Effector CD8-positive, alpha-beta T cell (primary cell): ENCODE results near the gene SOX18.

Source experiments
- DNase-seq: peaks from one replicate; lab custom pipeline; 2025; lab: John Stamatoyannopoulos, UW

Gene SOX18

DNA sequence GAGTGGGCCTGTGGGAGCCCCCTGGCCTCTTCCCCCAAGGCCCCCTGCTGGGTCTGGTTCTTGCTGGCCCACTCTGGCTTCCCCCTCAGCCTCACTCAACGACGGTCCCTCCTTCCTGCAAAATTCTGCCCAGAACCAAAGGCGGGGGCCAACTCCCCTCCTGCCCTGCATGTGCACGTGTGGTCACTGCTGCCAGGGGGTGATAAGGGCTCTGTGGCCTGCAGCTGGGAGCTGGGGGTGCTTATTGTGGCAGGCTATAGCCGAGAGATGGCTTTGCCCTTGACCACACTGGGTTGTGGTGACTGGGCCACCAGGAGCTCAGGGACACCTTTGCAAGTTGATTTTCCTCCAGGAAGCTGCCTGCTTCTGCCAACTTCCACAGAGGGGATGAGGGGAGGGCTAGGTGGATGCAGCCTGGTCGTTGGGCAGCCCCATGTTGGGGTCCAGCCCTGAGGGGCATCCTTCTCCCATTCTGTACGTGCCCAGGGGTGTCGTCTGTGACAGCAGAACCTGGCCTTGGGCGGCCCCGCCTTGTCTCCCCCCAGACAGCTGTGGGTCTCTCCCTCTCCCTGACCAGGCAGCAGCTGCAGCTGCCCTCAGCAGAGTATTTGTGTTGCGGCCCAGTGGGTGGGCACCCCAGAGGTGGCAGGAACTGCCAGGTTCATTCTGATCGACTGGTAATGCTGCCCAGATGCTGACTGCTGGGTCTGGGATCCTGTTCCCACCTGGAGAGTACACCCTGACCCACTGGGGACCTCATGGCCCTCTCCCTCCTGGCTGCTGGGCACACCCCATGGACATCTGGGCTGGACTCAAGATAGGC, 19.2 kb upstream of the SOX18 start:
- DNase-seq: no peak

DNA sequence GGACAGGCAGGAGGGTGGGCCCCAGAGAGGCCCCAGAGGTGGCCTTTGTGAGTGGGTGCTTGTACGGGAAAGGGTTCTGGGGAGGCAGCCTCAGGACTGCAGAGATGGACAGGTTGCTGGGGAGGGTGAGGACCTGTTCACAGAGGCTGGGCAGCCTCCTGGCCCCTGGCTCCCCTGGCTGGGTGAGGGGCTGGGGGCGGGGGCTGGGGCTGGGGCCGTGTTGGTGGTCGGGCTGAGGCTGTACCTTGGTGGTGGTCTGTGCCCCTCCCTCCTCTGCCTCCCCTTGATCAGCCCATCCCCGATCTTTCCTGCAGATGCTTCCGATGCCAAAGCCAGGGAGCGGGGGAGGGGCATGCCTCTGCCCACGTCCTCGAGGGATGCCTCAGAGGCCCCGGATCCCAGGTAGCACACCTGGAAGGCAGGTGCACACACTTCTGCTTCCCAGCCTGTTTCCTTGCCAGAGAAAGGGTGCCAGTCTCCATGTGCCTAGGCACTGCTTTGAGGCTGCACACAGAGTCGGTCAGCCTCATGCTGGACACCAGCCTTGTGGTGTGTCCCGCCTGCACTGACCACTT, 18.4 kb upstream of the SOX18 start:
- no peak for DNase-seq

DNA sequence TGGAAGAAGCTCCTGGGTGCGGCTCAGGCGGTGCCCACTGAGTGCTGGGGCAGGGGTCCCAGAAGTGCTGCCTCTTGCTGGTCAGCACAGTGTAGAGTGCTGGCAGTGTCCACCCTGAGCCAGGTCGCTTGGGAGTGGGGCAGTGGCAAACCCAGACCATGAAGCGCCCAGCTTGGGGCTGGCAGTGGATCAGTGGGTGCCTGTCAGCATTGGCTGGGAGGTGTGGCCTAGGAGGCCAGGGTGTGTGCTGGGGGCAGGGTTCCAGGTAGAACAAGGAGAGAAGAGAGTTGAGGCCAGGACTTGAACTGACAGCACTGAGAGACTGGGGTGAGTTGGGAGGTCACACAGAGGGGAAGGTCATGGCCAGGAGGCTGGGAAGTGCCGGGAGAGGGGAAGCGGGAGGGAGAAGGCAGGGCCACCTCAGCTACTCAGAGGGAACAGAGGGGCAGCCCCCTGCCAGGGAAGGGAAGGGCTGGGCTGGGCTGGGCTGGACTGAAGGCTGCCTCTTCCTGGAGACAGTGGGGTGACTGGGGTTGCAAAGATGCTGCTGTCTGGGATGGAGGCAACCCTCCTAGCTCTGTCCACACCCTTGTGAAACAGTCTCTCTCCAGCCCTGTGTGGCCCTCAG, 17.7 kb upstream of the SOX18 start:
- DNase-seq: no peak

DNA sequence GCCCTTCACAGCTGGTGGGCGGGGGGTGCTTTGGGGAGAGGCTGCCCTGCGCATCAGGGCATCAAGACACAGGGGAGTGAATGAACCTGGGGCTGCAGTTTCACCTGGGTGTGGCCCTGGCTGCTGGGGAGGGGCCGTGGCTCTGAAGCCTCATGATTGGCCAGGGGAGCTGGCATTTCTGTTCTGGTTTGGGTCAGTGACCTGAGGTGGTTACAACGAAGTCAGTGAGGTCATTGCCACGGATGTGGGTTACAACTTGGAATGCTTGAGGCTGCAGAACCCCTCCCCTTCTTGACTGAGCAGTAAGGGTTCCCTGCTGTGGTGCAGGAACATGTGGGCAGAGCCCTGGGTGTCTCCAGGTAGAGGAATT, 16.5 kb upstream of the SOX18 start:
- DNase-seq: no peak

DNA sequence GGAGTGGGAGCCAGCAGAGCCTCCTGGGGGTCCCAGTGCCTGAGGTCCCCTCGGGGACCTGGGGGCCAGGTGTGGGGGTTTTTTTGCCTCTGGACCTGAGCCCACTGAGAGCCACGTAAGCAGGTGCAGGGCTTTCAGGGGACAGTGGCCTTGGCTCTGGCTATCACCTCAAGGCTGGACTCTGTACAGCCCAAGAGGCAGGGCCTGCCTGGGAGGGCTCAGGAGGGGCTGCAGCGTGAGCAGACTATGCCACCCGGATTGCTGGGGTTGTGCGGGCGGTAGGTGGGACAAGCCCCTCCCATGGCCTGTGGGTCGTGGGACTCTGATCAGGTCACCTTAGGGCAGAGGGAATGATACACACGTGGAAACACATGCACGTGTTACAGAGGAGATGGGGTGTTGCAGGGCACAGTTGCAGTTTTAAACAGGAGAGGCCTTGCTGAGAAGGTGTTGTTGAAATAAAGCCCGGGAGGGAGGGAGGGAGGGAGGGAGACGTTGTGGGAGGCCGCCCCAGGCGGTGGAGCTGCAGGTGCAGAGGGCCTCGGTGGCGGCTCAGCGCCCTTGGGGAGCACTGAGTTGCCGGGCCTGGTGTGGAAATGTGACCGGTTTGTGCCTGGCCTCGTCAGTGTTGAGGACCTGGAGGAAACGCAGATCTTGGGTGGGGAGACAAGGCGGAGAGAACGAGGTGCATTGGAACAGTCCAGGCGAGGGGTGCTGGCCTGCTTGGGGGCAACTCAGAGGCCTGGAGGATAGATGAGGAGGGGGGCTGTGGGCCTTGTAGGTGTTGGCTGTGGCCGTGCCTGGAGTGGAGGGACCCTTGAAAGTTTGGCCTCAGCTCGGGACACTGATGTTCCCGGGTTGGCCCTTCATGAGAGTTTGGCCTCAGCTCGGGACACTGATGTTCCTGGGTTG, 15.9 kb upstream of the SOX18 start:
- DNase-seq: no peak

DNA sequence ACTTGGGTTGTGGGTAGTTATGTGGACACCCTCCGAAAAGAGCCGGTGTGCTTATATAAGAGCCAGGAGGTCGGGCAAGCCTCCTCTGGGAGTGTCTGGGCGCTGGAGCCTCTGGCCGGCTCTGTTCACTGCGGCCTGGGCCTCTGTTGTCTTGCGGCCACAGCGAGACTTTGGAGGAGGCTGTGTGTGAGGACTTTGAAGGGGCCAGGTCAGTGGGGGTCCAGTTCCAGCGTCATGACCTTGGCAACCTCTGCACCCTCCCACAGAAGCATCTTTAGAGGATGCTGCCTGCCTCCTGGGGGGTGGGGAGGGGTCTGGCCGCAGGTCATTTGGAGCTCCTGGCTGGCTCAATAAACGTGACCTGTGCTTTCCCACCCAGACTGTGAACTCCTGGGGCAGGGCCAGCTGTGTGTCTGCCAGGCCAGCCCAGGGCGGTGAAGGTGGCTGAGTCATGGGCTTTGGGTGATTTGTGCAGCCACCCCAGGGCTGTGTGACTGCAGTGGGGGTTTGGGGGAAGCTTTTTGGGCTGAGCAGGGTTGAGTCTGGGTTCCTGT, 14.8 kb upstream of the SOX18 start:
- DNase-seq: no peak

DNA sequence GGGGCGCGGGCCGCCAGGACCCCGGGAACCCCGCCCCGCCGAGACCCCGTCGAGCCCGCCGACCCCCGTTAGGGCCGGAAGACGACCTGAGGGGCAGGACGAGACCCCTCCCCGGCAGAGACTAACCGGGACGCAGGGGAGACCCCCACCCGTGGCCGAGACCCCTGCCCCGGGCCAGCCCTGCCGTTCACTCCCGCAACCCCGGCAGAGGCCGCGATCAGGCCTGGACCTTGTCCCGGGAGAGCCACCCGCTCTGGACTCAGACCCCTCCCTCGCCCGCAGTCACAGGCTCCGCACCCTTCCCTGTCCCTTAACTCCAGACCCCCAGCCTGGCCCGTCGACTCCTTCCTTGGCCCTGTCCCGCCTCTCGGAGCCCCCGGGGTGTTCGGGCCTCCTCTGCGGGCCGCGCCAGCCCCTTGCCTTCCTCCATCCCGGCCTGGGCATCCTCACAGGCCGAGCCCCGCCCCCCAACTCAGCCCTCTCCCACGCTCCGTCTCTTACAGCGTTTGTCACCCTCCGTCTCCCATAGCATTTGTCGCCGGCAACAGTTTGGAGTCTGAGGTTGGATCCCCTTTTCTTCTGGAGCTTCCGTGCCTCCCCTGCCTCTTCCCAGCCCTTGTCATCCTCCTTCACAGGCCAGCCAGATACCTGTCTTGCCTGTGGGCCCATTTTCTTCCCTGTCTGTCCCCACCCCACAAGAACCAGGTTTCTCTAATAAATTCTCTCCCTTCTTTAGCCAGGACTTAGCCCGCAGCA, 14.1 kb upstream of the SOX18 start:
- DNase-seq: no peak

DNA sequence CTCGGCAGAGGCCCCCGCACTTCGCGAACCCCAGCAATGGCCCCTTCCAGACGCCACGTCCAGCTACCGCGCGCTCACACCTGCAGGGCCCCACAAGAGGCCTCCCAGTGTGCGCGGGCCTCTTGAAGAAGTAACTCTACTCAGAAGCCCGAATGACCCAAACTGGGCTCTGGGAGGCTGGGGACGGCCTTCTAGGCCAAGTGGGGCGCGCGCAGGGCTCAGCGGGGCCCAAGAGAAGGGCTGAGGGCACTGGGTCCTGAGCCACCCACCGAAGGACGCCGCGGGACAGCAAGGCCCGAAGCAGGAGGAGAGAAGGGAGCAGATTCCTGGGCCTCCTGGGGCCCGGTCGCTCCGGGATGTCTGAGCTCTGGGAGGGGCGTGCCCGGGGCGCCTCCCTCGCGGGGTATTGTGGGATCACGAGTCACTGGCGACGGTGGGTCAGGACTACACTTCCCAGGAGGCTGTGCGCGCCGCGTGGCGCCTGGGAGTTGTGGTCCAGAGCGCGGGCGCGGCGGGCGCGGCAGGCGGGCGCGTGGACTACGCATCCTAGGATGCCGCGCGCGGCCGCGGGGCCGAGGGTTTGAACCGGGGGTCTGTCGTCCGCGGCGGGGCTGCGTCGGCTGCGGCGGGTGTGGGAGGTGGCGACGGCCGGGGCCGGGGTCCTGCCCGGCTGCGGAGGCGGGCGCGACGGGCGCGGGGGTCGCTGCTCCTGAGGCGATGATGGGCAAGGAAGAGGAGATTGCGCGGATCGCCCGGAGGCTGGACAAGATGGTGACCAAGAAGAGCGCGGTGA, 13.4 kb upstream of the SOX18 start, which contains the start of gene TCEA2:
TCEA2 (plus strand) TSS at position 603 of the 793 bp plus-strand sequence; CDS start at position 718, 115 bp downstream.
- peak; percentile 86 for DNase-seq

DNA sequence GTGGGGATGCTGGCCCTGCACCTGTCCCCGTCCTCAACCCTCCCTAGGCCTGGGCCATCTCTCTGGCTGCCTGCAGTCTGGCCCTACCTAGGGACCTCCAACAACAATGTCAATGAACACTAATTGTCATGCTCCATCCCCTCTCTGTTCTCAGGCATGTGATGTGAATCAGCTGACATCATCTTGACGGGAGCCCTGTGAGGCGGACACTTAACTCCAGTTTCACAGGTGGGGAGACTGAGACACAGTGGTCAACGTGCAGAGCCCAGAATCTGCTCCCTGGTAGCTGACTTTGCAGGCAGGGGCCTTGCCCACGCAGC, 12.8 kb upstream of the SOX18 start:
- DNase-seq: no peak

DNA sequence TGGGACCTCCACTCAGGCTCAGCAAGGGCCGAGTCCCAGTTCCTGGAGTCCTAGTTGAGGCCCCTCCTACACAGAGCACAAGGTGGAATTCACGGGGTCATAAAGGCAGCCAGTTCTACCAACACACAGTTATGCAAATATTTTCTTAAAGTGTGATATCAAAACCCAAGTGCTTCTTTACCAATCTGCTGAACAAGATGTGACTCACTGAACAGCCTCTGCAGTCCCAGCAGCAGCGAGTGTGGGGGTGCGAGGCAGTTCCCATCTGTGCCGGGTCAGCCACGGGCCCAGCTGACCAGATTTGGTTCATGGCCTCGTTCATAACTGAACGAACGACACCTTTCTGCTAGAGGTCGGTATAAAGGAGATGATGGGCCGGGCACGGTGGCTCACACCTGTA, 9.1 kb upstream of the SOX18 start:
- DNase-seq: no peak

DNA sequence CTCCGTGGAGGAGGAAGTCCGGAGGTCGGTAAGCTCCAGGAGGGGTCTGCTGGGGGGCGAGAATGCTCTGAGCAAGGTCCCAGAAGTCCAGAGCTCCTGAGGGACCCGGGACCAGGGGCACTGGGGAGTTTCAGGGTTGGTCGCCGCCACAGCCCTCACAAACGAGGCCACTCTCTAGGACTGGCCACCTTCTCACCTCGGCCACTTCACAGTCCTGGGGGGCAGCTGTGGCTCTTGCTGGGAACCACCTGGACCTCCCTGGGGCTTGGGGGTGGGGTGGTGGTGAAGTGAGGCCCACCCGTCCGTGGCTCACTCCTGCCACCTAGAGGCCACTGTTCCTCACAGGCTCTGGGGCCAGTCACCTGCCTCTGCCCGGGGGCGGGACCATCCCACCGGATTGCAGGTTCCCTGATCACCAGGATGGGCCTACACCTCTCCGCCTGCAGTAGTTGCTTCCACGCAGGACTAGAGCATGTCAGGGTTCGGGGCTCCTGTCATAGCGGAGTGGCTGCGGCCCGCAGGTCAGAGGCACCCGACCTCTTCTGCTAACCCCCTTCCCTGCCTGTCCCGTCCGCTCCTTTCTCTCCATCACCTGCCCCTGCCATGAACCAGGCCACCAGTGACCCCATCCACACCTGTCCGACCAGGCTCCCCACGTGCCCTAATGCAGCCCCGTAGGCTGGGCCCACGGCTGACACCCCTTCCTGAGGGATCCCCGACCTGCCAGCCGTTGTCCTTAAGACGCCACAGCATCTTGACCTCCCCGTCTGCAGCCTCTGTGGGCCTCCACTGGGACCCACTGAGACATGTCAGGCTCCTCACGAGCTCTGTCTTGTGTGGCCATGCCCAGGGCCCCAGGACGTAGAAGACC, 8.4 kb upstream of the SOX18 start:
- peak; percentile 71 for DNase-seq

DNA sequence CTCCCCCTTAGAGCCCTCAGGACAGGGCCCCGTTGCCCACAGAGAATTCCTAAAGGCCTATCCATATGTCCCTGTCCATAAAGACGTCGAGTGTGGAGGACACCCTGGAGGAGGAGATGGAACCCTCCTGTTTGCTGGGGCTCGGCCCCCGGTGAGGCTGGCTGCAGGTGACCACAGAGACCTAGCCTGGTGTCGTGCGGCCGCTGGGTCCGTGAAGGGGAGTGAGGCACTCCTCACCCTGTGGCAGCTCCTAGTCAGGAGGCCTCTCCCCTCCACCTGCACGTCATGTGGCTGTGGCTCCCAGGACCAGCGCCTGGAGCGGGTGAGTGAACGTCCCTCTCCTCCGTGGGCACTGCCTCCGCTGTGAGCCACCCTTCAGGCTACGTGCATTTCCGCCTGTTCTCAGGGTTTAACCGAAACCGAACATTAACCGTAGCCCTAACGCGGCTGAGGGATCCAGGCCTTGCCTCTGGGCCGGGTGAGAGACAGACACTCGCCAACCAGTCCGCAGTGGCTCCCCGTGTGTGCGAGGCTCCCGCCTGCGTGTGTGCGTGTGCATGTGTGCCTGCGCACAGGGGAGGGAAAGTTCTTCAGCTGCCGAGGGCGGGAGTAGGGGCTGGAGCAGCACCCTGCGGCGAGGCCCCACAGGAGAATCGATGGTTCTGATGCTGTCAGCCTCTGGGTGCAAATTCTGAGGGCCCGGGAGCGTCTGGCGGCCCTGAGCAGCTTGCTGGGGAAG, 7.6 kb upstream of the SOX18 start:
- DNase-seq: no peak

DNA sequence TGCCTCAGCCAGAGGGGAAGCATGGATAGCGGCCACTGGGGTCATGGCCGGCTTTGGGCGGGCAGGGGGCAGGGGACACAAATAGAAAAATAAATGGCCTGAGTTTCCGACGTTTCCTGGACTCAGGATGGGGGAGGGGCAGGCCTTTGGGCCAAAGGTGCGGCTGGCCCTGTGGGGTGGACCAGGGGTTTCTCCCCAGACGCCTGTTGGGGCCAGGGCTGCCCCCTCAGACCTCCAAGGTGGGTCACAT, 7.1 kb upstream of the SOX18 start:
- DNase-seq: no peak

DNA sequence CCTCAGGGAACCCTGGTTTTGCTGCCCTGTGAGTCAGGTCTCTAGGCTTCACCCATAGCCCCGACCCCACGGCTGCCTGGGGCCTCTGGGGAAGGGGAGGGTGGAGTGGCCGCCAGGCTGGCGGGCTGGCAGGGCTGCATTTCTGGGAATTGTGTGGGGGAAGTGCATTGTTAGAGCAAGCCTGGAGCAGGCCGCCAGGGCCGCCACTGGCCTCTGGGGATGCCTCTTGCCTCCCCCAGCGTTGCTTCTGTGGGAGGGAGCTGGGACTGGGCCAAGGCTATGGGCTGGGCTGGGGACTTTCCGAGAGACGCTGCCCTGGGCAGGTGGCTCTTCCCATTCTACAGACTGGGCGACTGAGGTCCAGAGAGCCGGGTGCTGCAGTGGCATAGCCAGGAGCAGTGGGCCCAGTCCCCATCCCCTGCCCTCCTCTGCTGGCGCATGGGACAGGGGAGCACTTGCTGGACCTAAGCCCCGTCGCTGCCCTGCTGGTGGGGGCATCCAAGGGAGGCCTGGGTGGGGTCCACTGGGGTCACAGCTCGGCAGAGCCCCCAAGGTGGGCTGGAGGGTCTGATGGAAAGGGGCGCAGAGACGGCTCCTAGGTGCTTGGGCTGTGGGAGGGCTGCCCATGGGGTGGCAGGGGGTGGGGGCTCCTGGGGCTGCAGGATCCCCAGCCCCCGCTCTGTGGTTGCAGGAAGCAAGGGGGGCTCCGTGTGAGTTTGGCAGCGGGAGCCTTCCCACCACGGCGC, 6.6 kb upstream of the SOX18 start:
- no peak for DNase-seq

DNA sequence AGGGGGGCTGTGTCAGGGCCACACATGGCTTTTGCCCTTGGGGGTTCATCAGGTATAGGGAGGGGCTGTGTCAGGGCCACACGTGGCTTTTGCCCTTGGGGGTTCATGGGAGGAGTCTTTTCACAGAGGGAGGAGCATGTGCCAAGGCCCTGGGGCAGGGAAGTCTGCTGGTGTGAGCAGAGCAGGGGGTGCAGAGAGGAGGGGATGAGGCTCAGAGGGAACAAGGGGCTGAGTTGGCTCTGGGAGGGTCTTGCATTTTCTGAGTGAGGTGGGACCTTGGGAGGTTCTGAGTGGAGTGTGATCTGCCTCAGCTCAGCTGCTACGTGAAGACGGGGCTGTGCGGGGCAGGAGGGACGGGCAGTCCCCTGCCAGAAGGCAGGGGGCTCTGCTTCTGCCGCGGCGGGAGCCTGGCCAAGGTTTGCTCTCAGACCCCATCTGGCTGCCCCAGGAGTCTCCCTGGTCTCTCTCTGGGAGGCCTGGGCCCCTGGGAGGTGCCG, 6.0 kb upstream of the SOX18 start:
- DNase-seq: no peak

DNA sequence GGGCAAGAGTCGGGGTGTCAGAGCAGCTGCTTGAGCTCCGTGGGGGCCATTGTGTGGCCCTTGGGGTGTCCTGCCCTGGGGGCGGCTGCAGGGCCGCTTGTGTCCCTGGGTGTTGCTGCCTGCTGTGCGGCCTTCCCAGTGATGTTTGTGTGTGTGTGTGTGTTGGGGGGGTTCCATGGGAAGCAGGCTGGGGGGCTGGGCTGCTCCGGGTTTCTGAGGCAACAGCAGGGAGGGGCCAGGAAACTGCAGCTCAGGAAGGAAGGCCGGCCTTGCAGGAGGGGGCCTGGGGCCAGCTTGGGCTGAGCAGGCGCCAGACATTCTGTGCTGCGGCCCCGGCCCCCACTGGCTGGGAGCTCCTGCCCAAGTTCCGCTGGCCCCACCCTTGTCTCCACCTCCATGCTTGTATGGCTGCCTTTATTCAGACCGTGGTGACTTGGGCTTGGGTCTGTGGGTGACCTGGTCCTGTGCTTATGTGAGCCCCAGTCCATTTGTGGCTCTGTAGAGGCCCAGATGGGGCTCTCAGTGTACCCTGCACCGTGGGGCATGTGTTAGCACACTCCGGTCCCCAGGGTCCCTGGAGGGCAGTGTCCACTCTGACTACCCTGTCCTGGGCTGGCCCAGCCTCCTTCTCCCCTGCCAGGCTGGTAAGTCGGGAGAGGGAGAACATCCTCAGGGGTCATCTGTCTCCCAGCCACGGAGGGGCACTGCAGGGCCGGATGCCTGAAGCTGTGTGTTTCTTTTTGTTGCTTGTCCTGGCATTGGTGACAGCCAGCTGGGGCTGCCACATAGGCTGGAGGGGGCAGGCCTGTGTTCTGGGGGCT, 4.6 kb upstream of the SOX18 start:
- DNase-seq: no peak
